Progenitor cell of endocrine pancreas (in vitro differentiated cells): ENCODE data around the gene TENT5D. TPM values are rescaled to one million over a fixed set of nuclear protein-coding genes. Genes with fewer than 3 reads are reported as not detected.
"Not testable (repeated sequence)": the region's sequence is repeated elsewhere in the genome, so short reads cannot be mapped to it uniquely, and the experiment has no call there.

Source experiments
- DNase-seq: peaks from one replicate; pipeline ENCODE4 v3.0.0; 2021; ENCODE audit warnings: low spot score; ENCODE audit not compliant: unreplicated experiment
- H3K27ac Mint-ChIP-seq: 2 replicates; pipeline ENCODE4 v1.8.0; 2021; ENCODE audit warnings: mild to moderate bottlenecking, moderate library complexity, mixed read lengths
- H3K27me3 Mint-ChIP-seq: 2 replicates; pipeline ENCODE4 v1.8.0; 2021; ENCODE audit warnings: mixed read lengths
- H3K36me3 Mint-ChIP-seq: 2 replicates; pipeline ENCODE4 v1.8.0; 2022; ENCODE audit warnings: mixed read lengths; ENCODE audit not compliant: insufficient read depth
- H3K4me1 Mint-ChIP-seq: 2 replicates; pipeline ENCODE4 v1.8.0; 2021; ENCODE audit warnings: low read depth, mixed read lengths
- H3K4me3 Mint-ChIP-seq: 2 replicates; pipeline ENCODE4 v1.8.0; 2021; ENCODE audit warnings: low read depth, mild to moderate bottlenecking, moderate library complexity, mixed read lengths
- H3K9me3 Mint-ChIP-seq: 2 replicates; pipeline ENCODE4 v1.8.0; 2021; ENCODE audit warnings: low read depth, mixed read lengths
- total RNA-seq: library from RNA; stranded (reverse); gene quantifications from 2 replicates; pipeline ENCODE4 v1.2.1, GENCODE V29; 2021
- TF ChIP-seq, protein P1 (sequence below): fragments of 200-600 bp; sonication (generic); IDR thresholded peaks from one replicate; pipeline ENCODE4 v1.5.0; 2021; ENCODE audit warnings: antibody characterized with exemption, mild to moderate bottlenecking; ENCODE audit not compliant: unreplicated experiment

Gene TENT5D
- total RNA-seq, 1 donor from 2014 or later, result not detected

GRCh38 chrX:80430826-80431504, 10.7 kb downstream of the TENT5D start:
- TF ChIP-seq, protein P1, sequence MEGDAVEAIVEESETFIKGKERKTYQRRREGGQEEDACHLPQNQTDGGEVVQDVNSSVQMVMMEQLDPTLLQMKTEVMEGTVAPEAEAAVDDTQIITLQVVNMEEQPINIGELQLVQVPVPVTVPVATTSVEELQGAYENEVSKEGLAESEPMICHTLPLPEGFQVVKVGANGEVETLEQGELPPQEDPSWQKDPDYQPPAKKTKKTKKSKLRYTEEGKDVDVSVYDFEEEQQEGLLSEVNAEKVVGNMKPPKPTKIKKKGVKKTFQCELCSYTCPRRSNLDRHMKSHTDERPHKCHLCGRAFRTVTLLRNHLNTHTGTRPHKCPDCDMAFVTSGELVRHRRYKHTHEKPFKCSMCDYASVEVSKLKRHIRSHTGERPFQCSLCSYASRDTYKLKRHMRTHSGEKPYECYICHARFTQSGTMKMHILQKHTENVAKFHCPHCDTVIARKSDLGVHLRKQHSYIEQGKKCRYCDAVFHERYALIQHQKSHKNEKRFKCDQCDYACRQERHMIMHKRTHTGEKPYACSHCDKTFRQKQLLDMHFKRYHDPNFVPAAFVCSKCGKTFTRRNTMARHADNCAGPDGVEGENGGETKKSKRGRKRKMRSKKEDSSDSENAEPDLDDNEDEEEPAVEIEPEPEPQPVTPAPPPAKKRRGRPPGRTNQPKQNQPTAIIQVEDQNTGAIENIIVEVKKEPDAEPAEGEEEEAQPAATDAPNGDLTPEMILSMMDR, result no peak
- Mint-ChIP-seq H3K9me3 (peaks cover 45% of the 10 kb centered on the region), H3K36me3 (peaks cover 1% of the 10 kb centered on the region), H3K4me3 (no peak overlapping the region), H3K4me1 (no peaks in the 10 kb centered on the region), H3K27me3 (no peaks in the 10 kb centered on the region), H3K27ac (no peak overlapping the region)
- no peak for DNase-seq

- no peak overlapping the region for H3K27ac Mint-ChIP-seq
- H3K4me3 Mint-ChIP-seq, result no peak overlapping the region
- no peaks in the 10 kb centered on the region for H3K4me1 Mint-ChIP-seq
- TF ChIP-seq, protein P1, result no peak
- H3K9me3 Mint-ChIP-seq, result peaks cover 45% of the 10 kb centered on the region
- H3K36me3 Mint-ChIP-seq, result peaks cover 1% of the 10 kb centered on the region
- no peaks in the 10 kb centered on the region for H3K27me3 Mint-ChIP-seq
- no peak for DNase-seq
These were observed 11.2 kb downstream of the TENT5D start for GRCh38 chrX:80431505-80431832.

DNA sequence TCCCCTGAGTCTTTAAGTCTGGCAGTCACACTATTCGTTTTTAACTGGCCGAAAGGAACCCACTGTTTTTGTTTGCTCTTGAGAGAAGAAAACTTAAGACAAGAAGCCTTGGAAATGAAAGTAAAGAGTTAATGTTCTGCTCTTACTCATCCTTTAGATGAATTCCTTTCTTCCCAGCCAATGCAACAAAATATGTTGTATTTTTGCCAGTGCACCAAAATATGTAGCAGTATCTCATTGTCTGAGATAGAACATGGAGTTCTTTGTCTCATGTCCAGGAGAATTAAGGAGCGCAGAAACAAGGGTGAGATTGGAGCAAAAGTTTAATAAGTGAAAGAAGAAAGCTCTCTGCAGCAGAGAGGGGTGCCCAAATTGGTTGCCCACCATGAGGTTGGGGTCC, 12.2 kb downstream of the TENT5D start:
- Mint-ChIP-seq H3K9me3 (peaks cover 43% of the 10 kb centered on the region), H3K4me3 (no peak overlapping the region), H3K27me3 (no peaks in the 10 kb centered on the region), H3K4me1 (no peaks in the 10 kb centered on the region), H3K27ac (no peak overlapping the region), H3K36me3 (peaks cover 1% of the 10 kb centered on the region)
- TF ChIP-seq, protein P1, result no peak
- DNase-seq, result no peak

- H3K27me3 Mint-ChIP-seq, result no peaks in the 10 kb centered on the region
- no peak for DNase-seq
- H3K27ac Mint-ChIP-seq, result no peak overlapping the region
- H3K4me3 Mint-ChIP-seq, result no peak overlapping the region
- peaks cover 40% of the 10 kb centered on the region for H3K9me3 Mint-ChIP-seq
- peaks cover 1% of the 10 kb centered on the region for H3K36me3 Mint-ChIP-seq
- TF ChIP-seq, protein P1, result no peak
- H3K4me1 Mint-ChIP-seq, result no peaks in the 10 kb centered on the region
These were observed 12.6 kb downstream of the TENT5D start for GRCh38 chrX:80432863-80433262.

- H3K27me3 Mint-ChIP-seq, H3K4me3 Mint-ChIP-seq, DNase-seq, H3K36me3 Mint-ChIP-seq, H3K27ac Mint-ChIP-seq, H3K4me1 Mint-ChIP-seq: not testable (repeated sequence)
- peaks cover 70% of the 10 kb centered on the region for H3K9me3 Mint-ChIP-seq
These were observed 47.9 kb downstream of the TENT5D start for GRCh38 chrX:80468166-80468565.

GRCh38 chrX:80471582-80471981, 51.3 kb downstream of the TENT5D start:
- Mint-ChIP-seq H3K27ac (no peak overlapping the region), H3K4me3 (no peak overlapping the region), H3K4me1 (no peaks in the 10 kb centered on the region), H3K27me3 (no peaks in the 10 kb centered on the region), H3K9me3 (peaks cover 60% of the 10 kb centered on the region), H3K36me3 (peaks cover 3% of the 10 kb centered on the region)
- TF ChIP-seq, protein P1, result no peak
- no peak for DNase-seq
